ENCODE results near the gene ALPL. TPM values are rescaled to one million over a fixed set of nuclear protein-coding genes. Genes with fewer than 3 reads are reported as not detected.

ALPL gene
- total and polyA plus RNA-seq, 12 donors, result 21.9 to 752 (median 70.6) TPM

DNA sequence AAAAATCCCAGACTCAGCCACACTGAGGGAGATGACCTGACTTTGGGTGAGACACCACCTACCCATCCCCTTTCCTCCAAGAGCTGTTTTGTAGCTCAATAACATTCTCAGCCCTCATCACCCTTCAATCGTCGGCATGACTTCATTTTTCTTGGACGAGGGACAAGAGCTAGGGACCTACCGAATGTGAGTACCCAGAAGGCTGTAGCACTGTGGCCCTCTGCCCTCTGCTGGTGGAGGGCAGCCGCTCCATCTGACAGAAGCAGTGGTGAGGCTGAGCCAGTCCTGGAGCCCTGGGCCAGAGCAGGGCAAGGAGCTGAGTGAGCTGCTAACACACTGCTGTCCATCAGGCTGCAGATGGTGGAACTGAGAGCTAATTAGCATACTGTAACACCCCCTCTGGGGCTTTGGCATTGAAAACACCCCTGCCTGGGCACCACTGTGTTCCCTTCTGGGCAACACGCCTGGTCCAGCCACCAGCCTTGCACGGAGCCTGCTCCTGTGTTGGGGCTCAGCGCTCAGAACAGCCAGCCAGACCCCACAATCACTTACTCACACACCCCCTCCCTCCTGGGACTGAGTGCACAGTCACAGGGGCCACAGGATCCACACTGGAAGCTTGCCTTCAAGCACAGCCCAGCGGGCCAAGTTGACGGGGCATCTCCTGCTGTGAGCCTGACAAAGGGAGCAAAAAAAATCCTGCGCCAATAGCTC, 18.3 kb upstream of the ALPL start:
- peak in 5 of 7 donors; percentile 39 to 50 (median 43) for DNase-seq
- no peaks in the 10 kb centered on the region for H3K27me3 ChIP-seq
- intact Hi-C loops (cut with DNase I), result loop anchor here (10.0 kb wide), 2 partner anchors 106 to 116 kb away; no protein-coding TSS in a partner anchor

DNA sequence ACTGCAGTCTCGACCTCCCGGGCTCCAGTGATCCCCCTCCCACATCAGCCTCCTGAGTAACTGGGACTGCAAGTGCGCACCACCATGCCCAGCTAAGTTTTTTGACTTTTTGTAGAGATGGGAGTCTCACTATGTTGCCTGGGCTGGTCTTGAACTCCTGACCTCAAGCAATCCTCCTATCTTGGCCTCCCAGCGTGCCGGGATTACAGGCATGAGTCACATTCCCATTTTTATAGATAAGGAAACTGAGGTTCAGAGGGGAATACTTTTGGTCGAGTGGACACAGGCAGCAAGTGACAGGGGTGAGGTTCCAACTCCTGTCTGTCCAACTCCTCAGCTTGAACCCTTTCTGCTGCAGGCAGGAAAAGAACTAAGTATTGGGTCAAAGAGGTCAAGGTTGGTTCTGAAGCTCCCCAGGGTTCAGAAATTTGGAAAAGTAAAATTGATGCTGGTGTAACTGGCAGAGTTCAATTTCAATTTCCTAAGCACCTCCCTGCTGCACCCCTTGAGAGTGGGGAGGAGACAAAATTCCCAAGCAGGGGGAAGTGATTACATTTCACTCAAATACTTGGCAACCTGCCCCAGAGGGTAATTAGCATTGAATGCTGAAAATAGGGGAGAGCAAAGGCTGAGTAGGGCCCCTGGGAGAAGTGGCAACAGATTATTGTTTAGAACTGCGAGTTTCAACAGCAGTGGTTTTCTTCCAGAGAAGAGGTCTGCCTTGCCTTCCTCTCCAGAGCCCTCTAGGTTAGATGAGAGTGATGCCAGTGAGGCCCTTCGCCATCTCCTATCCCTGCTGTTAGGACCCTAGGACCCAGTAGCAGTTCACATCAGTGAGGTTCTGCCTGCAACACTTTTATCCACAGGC, 17.5 kb upstream of the ALPL start:
- peak in 1 of 7 donors; percentile 6 for DNase-seq
- Histone ChIP-seq H3K4me1 (replicated peaks in 1 of 2) (no peaks in the 10 kb centered on the region), H3K4me3 (no peak overlapping the region), H3K36me3 (replicated peaks in 1 of 2) (no peaks in the 10 kb centered on the region), H3K9me3 (replicated peaks in 1 of 3) (no peaks in the 10 kb centered on the region), H3K27me3 (no peaks in the 10 kb centered on the region), H3K27ac (no peak overlapping the region)
- intact Hi-C loops (cut with DNase I), result loop anchor here (10.0 kb wide), 2 partner anchors 107 to 117 kb away; no protein-coding TSS in a partner anchor
- TF ChIP-seq, protein P1, sequence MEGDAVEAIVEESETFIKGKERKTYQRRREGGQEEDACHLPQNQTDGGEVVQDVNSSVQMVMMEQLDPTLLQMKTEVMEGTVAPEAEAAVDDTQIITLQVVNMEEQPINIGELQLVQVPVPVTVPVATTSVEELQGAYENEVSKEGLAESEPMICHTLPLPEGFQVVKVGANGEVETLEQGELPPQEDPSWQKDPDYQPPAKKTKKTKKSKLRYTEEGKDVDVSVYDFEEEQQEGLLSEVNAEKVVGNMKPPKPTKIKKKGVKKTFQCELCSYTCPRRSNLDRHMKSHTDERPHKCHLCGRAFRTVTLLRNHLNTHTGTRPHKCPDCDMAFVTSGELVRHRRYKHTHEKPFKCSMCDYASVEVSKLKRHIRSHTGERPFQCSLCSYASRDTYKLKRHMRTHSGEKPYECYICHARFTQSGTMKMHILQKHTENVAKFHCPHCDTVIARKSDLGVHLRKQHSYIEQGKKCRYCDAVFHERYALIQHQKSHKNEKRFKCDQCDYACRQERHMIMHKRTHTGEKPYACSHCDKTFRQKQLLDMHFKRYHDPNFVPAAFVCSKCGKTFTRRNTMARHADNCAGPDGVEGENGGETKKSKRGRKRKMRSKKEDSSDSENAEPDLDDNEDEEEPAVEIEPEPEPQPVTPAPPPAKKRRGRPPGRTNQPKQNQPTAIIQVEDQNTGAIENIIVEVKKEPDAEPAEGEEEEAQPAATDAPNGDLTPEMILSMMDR (IDR thresholded peaks at IDR 0.05), result no peak
- no peak for TF ChIP-seq POLR2A (IDR thresholded peaks at IDR 0.05)
- WGBS, 4 donors, result 57 to 62% (median 61%) methylated on average over 7 to 8 of the region's 8 CpGs

More for the DNA sequence above, 18.3 kb upstream of the ALPL start:
- no peak for TF ChIP-seq POLR2A (IDR thresholded peaks at IDR 0.05)
- TF ChIP-seq, protein P1 (IDR thresholded peaks at IDR 0.05), result peak in 4 of 6 experiments; percentile 4 to 44 (median 32)
- no peak overlapping the region for H3K27ac ChIP-seq
- H3K9me3 ChIP-seq (replicated peaks in 1 of 3), result no peaks in the 10 kb centered on the region
- no peaks in the 10 kb centered on the region for H3K4me1 ChIP-seq (replicated peaks in 1 of 2)
- no peaks in the 10 kb centered on the region for H3K36me3 ChIP-seq (replicated peaks in 1 of 2)
- no peak overlapping the region for H3K4me3 ChIP-seq
- 69 to 81% (median 78%) methylated on average over 7 to 11 of the region's 11 CpGs for WGBS, 4 donors

DNA sequence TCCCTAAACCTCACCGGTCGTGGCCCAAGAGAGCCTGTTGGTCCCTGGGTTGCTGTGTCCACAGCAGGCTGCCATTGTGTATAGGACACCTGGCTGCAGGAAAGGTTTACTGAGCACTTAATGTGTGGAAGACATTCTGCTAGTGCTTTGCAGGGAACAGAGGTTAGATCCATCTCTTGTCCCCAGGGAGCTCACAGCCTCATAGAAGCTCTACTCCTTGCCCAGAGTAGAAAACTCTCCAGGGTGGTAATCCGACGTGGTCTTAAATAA, 16.9 kb upstream of the ALPL start:
- H3K4me3 ChIP-seq, result no peak overlapping the region
- no peaks in the 10 kb centered on the region for H3K9me3 ChIP-seq (replicated peaks in 1 of 3)
- no peaks in the 10 kb centered on the region for H3K4me1 ChIP-seq (replicated peaks in 1 of 2)
- no peak overlapping the region for H3K27ac ChIP-seq
- TF ChIP-seq, protein P1 (IDR thresholded peaks at IDR 0.05), result no peak
- TF ChIP-seq POLR2A (IDR thresholded peaks at IDR 0.05), result no peak
- peak in 1 of 7 donors; percentile 28 for DNase-seq
- WGBS, 4 donors, result 61 to 79% (median 70%) methylated on average over 4 of the region's 4 CpGs
- H3K27me3 ChIP-seq, result no peaks in the 10 kb centered on the region
- no peaks in the 10 kb centered on the region for H3K36me3 ChIP-seq (replicated peaks in 1 of 2)
- intact Hi-C loops (cut with DNase I), result loop anchor here (10.0 kb wide), 2 partner anchors 107 to 117 kb away; no protein-coding TSS in a partner anchor

DNA sequence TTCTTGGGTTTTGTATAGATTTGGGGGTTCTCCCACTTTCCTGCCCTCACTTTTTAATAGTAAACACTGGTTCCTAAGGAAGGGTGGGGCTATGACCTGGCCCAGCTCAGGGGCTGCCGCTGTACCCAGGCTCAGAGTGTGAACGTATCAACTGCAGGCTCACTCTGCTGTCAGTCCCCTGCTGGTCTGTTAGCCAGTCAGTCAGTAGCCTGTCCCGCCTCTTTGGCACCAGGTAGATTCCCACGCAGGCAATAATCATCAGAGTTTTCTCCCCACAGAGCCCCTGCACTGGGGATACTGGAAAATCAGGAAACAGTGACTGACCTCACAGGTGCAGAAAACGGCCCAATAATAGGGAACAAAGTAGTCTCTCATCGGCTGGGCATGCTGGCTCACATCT, 15.0 kb upstream of the ALPL start:
- H3K27ac ChIP-seq, result no peak overlapping the region
- TF ChIP-seq POLR2A (IDR thresholded peaks at IDR 0.05), result no peak
- TF ChIP-seq, protein P1 (IDR thresholded peaks at IDR 0.05), result no peak
- H3K36me3 ChIP-seq (replicated peaks in 1 of 2), result no peaks in the 10 kb centered on the region
- peak in 1 of 7 donors; percentile 36 for DNase-seq
- intact Hi-C loops (cut with DNase I), result loop anchor here (10.0 kb wide), 2 partner anchors 109 to 119 kb away; no protein-coding TSS in a partner anchor
- no peaks in the 10 kb centered on the region for H3K4me1 ChIP-seq (replicated peaks in 1 of 2)
- H3K9me3 ChIP-seq (replicated peaks in 1 of 3), result no peaks in the 10 kb centered on the region
- no peaks in the 10 kb centered on the region for H3K27me3 ChIP-seq
- no peak overlapping the region for H3K4me3 ChIP-seq
- WGBS, 4 donors, result 75 to 88% (median 80%) methylated on average over 6 of the region's 6 CpGs
